NCI-H128 (cell line): ENCODE results near the gene KIRREL3.

Source experiments
- DNase-seq: peaks from one replicate; lab custom pipeline; 2025; ENCODE audit not compliant: unreplicated experiment; lab: John Stamatoyannopoulos, UW

Gene KIRREL3

DNA sequence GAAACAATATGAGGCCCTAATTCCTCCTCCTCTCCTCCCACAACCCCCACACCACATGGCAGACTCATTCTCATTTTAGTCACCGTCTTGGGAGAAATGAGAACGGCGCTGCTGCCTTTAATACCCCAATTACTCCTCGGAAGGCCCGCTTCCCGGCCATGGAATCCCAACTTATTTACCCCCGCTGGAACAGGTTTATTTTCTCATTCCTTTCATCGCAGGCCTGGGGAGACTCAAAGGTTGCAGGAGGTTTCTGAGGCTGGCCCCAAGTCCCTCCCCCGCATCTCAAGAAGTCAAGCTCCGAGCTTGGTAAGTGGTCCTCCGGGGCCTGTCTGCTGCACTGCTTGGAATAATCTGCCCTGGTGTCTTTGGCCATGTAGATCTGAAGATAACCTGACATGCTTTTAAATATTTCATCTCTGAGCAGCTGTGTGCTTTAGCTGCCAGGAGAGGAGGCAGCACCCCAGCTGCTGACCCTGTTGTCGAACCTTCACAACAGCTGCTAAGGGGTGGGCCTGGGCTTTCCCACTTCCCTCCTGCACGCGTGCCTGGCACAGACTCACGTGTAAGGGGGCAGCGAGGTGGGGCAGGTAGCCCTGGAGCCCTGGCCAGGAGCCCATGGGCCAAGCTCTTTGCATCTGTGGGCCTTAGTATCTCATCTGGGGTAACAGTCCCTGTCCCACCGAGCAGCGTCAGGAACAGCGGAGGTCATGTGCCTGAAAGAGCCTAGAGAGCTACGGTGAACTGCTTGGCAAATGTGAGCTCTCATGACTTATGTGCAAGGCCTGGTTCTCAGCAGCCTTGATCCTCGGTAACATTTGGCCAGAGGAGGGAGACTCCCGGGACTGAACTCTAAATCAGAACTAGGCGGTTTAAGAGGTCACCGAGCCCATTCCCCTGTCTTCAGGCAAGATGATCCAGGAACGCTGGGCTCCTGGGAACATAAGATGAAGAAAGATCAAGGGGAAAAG, 480.5 kb downstream of the KIRREL3 start:
- DNase-seq, result no peak

DNA sequence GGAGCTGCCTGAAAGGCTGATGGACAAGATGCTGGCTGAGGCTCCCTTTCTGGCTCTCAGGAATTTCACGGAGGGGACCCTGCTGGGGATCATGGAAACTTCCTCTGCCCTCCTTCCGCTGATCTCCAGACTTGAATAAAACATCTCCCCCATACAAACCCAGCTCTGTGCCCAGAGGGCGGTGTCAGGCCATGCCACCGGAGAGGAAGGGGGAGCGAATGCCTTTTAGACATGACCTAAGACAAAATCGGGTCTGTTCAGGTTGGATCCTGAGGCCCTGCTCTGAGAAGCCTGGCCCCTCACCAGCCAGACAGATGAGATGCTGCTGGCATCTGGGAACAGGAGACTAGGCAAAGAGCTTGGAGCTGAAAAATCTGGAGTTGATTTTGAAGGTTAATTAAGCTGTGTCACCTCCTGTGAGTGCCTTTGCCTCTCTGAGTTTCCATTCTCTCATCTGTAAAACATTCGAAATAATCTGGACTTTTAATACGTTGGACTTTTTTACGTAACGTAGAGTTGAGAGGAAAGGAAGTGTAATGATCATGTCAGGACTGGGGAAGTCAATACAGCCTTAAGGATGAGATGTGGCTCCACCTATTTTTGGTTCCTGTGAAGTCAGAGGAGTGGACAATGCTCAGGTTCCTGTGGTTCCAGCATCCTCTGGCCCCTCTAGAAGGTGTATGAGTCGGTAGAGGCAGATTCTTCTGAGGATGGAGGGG, 481.4 kb downstream of the KIRREL3 start:
- DNase-seq, result no peak

DNA sequence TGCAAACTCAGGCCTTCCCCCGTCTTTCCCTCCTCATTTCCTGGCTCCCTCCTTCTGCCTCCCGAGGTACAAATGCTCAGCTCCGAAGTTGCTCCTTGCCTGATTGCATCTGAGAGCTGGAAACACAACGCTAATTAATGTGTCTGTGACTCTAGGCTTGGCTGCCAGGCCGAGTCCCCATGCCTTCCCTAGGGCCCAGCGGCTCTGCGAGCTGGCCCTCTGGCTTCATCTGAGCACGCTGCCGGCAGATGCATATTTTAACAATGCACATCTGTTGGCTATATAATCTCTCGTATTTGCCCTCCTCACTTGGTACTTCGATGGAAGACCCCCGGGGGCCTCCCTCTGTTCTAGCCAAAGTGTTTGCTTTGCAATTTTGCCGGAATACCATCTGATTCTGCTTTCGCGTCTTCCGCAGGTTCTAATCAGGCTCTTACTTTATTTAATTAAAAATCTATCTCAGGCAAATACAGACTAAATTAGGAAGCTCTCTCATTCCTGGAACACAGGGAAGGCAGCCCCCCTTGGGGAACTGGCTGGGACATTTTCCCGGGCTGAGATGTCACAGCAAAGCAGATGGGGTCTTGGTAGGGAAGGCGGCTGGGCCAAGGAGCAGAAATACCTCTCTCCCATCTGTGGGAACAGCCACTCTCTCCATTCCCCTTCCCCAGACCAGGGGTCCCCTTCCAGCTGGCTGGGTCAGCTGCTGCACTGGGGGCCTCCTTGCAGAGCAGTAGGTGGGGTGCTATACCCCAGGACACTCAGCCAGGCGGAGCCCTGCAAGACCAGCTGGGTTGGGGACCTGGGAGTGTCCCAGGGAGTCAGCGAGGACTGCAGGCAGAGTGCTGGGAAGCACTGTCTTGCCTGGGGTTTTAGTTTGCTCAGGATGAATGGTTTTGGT, 482.2 kb downstream of the KIRREL3 start:
- DNase-seq, result no peak

DNA sequence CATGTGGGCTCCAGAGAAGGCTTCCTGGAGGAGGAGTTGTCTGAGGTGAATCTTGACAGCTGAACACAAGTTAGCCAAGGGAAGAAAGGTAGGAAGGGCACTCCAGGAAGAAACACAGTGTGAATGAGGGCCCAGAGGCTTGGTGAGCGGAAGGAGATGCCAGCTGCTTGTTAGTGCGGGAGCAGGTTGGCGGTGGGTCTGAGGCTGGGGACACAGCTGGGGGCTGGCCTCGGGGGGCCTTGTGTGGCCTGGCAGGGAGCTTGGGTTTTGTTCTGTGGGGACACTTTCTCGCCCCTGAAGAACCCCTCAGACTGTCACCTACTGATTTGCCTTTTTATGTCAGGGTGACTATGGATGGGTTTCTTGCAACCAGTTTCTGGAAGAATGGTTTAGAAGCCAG, 485.1 kb downstream of the KIRREL3 start:
- no peak for DNase-seq

DNA sequence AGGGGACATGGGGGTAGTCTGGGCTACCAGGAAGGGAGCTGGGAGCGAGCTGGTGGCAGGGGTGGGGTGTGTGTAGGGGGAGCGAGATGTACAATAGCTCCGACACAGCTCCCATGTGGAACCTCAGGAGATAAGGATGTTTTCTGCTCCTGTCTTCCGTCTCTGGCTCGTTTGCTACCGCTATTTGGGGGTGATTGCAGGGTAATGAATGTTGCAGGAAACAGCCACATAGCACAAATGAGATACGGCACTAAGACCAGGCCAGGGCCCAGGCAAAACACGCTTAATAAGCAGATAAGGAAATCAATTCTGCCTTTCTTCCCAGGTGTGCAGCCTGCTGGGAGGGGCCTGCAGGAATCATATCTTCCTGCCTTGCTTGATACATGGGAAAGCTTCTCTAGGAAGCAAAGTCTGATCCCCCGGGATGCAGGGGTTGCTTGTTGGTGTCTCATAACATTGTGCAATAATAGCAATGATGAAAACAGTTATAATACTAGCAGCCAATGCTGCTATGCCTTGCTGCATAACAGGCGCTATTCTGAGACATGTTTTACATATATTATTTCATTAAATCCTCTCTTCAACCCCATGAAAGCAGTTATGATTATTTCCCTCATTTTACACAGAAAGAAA, 486.4 kb downstream of the KIRREL3 start:
- DNase-seq, result no peak

DNA sequence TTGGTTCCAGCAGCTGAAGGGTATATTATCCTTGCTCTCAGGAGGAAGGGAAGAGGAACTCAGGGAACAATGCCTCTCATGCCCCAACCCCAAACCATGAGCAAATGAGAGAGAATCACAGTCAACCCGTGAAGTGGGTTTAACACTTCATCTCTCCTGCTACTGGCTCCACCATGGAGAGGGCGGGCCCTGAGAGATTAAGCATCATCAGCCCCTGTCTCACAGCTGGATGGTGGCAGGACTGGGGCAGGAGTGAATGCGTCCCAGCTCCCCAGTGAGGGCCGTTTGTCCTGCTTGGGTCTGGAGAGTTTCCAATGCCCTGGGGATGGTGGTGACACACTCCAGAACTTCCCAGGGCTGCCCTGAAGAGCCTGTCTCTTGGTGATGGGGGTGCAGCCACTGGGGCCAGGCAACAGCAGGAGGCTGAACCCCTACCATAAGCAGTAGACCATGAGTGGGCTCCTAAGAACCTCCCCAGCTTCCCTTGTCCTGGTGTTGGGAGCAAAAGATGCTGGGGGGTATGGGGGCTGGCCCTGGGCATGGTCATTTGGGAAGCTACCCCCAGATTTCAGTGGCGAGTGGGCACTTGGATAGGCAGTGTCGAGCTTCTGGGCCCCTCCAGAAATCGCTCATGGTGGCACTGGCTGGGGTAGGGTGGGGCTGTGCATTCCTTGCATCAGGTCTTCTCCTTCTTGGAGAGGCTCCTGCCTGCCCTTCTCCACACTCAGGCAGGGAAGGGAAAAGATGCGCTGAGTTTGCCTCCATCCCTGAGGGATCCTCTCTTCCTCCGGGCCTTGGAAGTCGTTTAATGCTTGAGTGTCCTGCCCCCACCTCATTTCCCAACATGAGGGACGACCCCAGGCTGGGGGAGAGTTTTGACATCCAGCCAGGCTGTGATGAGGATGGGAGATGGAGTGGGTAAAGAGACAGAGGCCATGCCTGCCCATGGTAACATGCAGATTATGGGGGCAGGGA, 487.5 kb downstream of the KIRREL3 start:
- DNase-seq, result no peak

DNA sequence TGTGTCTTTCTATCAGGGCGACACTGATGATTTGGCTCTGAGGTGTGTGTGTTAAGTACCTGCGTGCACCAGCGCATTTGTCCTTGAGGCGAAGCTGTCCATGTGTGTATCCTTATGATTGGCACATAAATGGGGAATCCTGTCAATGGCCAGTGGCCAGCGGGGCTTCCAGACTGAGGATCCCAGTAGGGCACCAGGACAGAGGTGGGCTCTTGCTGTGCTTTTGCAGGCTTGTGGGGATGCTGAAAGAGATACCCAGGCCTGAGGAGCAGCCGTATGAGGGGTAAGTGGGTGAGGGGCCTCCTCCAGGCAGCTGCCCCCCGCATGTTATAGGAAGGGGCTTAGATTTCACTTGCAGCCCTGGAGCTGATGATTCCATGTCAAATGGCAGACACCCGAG, 488.3 kb downstream of the KIRREL3 start:
- DNase-seq, result no peak

DNA sequence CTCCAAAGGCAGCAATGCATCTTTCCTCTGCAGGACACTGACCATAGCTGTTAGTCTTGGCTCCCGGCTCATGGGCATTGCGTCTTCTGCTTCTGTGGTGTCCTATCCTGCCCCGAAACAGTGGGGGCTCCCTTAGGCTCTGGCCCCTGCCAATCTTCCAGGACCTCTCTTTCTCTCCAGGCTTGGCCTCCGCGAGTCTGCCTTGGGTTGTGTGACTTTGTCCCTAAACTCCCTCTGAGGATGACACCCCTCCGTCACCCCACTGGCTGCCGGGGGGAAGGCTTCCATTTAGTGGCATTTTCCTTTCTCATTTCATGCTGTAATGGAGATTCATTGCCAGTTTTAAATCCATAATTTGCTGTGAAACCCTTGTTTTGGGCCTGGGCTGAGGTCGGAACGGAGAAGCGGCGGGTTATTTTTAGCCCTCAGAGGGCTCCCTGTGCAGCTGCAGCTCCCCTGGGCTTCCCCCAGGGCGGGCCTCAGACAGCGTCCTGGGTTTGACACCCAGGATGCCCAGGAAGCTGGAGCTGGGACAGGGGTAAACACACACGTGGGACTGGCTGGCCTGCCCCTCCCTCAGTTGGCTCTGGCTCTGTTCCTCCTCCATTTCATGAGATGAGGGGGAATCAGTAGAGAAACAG, 489.0 kb downstream of the KIRREL3 start:
- DNase-seq, result no peak

DNA sequence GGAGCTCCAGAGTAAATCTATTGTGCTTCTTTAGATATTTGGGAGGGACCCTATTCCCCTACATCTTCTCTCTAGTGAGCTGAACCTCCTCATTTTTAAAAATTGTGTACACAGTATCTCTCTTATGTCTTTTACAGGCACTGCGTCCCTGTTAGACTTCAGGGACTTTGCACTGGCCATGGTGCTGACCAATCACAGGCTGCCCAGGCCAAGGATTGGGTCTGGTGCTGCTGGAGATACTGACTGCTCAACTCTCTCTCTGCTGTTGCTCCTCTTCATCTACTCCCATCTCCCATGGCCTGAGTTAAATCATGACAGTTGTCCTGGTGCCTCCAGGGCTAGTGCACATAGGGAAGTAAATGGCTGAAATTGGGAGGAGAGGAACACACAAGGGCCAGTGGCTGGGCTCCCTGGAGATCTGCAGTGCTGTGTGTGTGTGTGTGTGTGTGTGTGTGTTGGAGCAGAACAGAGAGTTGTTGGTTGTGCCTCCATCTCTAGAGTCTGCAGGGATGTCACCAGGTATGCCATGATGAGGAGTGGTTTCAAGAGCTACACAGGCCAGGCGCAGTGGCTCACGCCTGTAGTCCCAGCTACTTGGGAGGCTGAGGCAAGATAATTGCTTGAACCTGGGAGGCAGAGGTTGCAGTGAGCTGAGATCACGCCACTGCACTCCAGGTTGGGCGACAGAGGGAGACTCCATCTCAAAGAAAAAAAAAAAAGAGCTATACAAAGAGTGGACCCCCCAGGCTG, 489.8 kb downstream of the KIRREL3 start:
- no peak for DNase-seq

DNA sequence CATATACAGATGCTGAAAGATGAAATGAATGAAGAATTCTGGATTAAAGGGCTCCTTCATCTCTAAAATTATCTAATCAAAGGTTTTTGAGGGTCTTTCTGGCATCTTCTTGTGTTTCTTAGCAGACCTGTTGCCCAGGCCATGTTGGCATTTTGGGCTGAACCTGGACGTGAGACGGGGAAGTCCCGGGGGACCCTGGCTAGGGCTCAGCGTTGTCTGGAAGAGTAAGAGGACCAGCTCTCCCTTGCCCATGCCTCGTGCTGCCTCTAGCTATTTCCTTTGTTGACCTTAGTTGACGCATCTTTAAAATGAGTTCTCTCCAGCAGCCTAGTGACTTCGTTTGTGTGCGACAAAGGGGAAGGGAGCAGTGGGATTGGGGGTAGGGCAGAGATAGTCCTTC, 492.9 kb downstream of the KIRREL3 start:
- no peak for DNase-seq

DNA sequence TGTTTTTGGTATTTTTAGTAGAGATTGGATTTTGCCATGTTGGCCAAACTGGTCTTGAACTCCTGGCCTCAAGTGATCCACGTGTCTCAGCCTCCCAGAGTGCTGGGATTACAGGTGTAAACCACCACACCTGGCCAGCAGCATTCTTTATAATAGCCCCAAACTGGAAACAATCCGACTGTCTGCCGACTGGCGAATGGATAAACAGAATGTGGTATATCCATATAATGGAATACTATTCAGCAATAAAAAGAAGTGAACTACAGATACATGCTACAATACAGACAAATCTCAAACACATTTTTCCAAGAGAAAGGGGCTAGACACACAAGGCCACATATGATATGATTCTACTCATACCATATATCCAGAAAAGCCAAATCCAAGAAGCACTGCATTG, 493.8 kb downstream of the KIRREL3 start:
- no peak for DNase-seq

DNA sequence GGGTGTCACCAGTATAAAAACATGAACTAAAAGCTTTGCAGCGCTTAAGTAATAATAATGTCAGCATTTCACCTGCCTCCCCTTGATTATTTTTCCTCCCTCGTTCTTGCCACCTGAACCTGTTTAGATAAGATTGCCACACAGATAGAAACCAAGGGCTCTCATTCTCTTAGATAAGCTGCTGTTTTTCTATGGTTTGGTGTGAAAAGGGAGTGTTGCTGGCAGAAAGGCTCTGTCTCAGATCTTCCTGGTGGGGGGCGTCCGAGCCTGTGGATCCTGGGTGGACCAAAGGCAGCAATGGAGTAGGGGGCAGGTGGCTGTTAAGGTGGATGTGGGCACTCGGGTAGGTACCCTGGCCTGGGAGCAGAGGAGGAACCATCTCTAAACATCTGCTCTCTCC, 497.6 kb downstream of the KIRREL3 start:
- DNase-seq, result no peak

DNA sequence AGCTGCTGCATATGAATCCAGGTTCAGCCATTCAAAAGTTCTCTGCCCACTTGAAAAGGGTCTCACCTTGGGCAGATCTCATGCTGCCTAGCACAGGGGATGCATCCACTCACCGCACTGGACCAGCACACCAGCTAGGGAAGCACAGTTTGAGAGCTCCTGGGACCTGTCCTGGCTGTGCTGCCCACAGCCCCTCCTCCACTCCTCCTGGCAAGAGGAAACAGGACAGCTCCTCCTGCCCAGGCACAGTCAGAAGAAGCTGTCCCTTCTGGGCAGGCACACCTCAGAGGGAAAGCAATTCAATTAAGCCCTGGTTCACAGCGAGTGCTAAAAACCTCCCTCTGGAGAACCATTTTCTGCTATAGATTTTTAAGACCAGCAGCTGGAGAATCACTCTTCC, 498.4 kb downstream of the KIRREL3 start:
- DNase-seq, result no peak

DNA sequence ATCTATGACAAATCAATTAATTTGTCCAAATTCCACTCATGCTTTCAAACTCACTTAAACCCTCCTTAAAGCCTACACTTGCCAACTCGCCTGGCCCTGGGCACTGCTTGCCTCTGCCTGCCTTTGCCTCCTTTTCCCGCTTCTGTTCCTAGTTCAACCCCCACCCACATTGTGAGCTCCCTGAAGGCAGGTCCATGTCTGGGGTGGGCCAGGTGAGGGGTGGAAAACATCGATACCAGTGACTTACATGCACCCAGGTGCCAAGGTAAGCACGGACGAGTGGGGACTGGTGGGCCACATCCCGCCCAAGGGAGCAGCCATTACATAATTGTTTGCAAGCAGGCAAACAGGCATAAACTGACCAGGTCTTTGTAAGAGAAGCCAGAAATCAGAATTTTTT, 498.9 kb downstream of the KIRREL3 start:
- no peak for DNase-seq

DNA sequence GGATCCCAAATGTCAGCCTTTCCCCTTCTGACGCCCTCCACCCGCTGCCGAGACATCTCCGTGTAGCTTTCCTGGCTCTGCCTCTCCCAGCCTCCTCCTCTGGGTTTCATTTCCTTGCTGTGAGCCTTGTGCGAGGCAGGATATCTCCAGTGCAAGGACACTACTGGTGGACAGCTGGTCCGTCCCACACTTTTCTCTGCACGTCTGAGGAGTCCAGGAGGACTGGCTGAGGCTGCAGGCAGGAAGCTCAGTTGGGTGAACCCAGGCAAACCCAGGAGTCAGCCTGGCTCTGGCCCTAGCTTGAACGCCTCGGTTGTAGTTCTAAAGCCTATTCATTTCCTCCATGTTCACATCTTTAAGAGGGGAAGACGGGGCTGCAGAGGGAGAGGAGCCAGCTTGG, 499.6 kb downstream of the KIRREL3 start:
- no peak for DNase-seq

DNA sequence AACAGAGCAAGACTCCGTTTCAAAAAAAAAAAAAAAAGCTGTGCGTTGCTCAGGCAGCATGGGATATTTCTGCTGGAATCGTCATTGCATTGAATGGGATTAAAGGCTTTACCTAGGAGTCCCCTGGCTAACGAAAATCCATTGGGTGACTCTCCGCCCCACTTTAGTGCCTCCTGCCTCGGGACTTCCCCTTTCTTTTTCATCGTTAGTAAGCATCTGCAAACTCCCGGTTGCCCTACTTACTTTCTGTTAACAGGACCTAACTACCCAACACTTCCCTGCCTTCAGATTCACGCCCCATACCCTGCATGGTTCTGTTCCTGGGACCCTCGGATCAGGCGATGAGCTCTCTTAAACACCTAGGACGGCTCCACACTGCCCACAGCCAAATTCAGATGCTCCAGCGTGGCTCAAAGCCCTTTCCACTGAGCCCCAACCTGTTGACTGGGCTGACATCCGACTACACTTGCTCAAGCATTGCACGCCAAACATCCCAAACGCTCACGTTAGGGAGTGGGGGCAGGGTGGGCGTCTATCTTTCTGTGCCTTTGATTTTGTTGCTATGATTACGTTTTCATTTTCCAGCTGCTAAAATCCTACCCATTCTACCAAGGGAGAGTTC, 501.3 kb downstream of the KIRREL3 start:
- DNase-seq, result no peak

DNA sequence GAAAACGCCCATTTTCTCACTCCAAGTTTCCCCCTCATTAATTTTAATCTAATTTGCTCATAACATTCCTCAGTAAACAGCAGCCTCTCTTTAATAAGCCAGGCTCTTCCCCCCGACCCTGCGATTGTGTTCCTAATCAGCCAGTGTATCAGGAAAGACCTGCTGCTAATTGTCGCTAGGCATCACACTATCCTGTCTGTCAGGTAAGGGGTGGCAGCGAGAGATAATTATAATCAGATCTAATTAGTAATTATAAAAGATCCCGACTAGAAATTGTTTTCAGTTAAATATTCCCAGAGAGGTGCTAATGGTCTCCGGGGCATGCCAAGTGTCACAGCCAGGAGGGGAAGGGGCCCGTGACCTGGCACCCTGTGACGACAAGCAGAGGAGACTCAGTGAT, 502.3 kb downstream of the KIRREL3 start:
- DNase-seq, result no peak

DNA sequence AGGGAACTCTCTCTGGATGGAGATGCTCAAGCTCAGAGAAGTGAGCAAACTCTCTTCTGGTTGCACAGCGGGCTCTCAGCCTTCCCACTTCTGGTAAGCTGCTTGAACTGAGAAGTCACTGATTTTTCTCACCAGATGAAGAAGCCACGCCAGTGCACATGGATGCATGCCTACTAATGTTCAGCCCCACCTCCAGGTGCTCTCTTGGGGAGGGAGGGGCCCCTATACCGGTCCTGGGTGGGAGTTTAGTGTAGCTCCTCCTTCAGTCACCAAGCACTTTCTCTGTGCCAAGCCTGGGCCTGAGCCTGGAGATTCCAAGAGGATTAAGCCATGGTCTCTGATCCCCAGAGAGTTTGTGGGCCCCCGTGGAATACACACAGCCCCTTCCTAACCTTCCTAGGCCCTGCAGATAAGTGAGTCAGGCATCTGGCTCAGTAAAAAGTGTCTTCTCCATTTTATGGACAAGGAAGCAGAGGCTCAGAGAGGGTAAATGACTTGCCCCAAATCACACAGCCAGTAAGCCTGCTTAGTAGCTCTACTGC, 502.9 kb downstream of the KIRREL3 start:
- DNase-seq, result no peak
